Ectodermal cell (in vitro differentiated cells): ENCODE measurements around the gene FGF22.
A peak's percentile ranks its signal among the peaks of the same experiment; 100 is the strongest.
"Not testable (repeated sequence)": the region's sequence is repeated elsewhere in the genome, so short reads cannot be mapped to it uniquely, and the experiment has no call there.

Experiments
- H3K27ac ChIP-seq: 2 replicates; pipeline ENCODE4 v1.7.0; 2013; ENCODE audit warnings: mild to moderate bottlenecking, low read depth, low read length; ENCODE audit not compliant: insufficient read depth, poor library complexity, severe bottlenecking
- H3K27me3 ChIP-seq: 2 replicates; pipeline ENCODE4 v1.7.0; 2013; ENCODE audit warnings: mild to moderate bottlenecking, low read length; ENCODE audit not compliant: insufficient read depth, control insufficient read depth, poor library complexity, severe bottlenecking
- H3K36me3 ChIP-seq: one replicate; pipeline ENCODE4 v1.7.0; 2013; ENCODE audit warnings: low read length; ENCODE audit not compliant: control insufficient read depth, insufficient read depth
- H3K4me1 ChIP-seq: one replicate; pipeline ENCODE4 v1.7.0; 2013; ENCODE audit warnings: low read length; ENCODE audit not compliant: control insufficient read depth, insufficient read depth
- H3K4me3 ChIP-seq: 2 replicates; pipeline ENCODE4 v1.7.0; 2013; ENCODE audit warnings: low read depth, low read length, control low read depth; ENCODE audit not compliant: insufficient read depth
- H3K9me3 ChIP-seq: 2 replicates; pipeline ENCODE4 v1.7.0; 2013; ENCODE audit warnings: mild to moderate bottlenecking, low read length, moderate library complexity; ENCODE audit not compliant: control insufficient read depth
- WGBS, 2 experiments: methylation state at CpG; one replicate each; pipeline ENCODE4 v1.1.7; 2013; ENCODE audit warnings: missing lambda C conversion rate in 2 of 2; 5-methylcytosine and 5-hydroxymethylcytosine counted together

Gene FGF22

GRCh38 chr19:661427-662196, 21.9 kb downstream of the FGF22 start:
- Histone ChIP-seq H3K27ac (no peak overlapping the region), H3K36me3 (no peaks in the 10 kb centered on the region), H3K9me3 (no peaks in the 10 kb centered on the region), H3K4me3 (peak overlapping the region; percentile 81), H3K4me1 (peaks cover 19% of the 10 kb centered on the region), H3K27me3 (no peaks in the 10 kb centered on the region)
- 50 to 55% methylated on average over 31 of the region's 31 CpGs for WGBS, 2 experiments

GRCh38 chr19:662207-662961, 22.7 kb downstream of the FGF22 start:
- Histone ChIP-seq H3K27me3 (no peaks in the 10 kb centered on the region), H3K4me3 (peak overlapping the region; percentile 81), H3K4me1 (peaks cover 19% of the 10 kb centered on the region), H3K9me3 (no peaks in the 10 kb centered on the region), H3K27ac (no peak overlapping the region), H3K36me3 (no peaks in the 10 kb centered on the region)
- WGBS, 2 experiments: 1% methylated on average over 81 of the region's 81 CpGs

GRCh38 chr19:662962-663681, 23.4 kb downstream of the FGF22 start, which contains the start of gene RNF126:
RNF126 (minus strand) TSS chr19:663214; CDS start chr19:663121, 93 bp downstream.
- Histone ChIP-seq H3K36me3 (no peaks in the 10 kb centered on the region), H3K4me1 (peaks cover 19% of the 10 kb centered on the region), H3K4me3 (peak within 1 kb of the TSS; percentile 81), H3K27me3 (no peaks in the 10 kb centered on the region), H3K27ac (no peak within 1 kb of the TSS), H3K9me3 (no peaks in the 10 kb centered on the region)
- WGBS, 2 experiments: 6 to 7% methylated on average over 97 of the region's 97 CpGs

- Histone ChIP-seq H3K4me3 (peak overlapping the region; percentile 39), H3K4me1 (peaks cover 19% of the 10 kb centered on the region), H3K27ac (no peak overlapping the region), H3K36me3 (no peaks in the 10 kb centered on the region), H3K9me3 (no peaks in the 10 kb centered on the region), H3K27me3 (no peaks in the 10 kb centered on the region)
- WGBS, 2 experiments: 87 to 91% methylated on average over 18 of the region's 18 CpGs
Observed at GRCh38 chr19:663682-664117, 24.0 kb downstream of the FGF22 start.

GRCh38 chr19:664913-665443, 25.3 kb downstream of the FGF22 start:
- Histone ChIP-seq H3K4me1 (peaks cover 16% of the 10 kb centered on the region), H3K27me3 (no peaks in the 10 kb centered on the region), H3K36me3 (no peaks in the 10 kb centered on the region), H3K9me3 (no peaks in the 10 kb centered on the region), H3K27ac (no peak overlapping the region), H3K4me3 (no peak overlapping the region)
- WGBS, 2 experiments: 18% methylated on average over 24 of the region's 24 CpGs

- not testable (repeated sequence) for H3K36me3 ChIP-seq, H3K27me3 ChIP-seq, H3K27ac ChIP-seq, H3K4me1 ChIP-seq, H3K9me3 ChIP-seq, H3K4me3 ChIP-seq
- WGBS, 2 experiments: 88 to 89% methylated on average over 38 of the region's 38 CpGs
Observed at GRCh38 chr19:666985-667573, 27.4 kb downstream of the FGF22 start.

- 81 to 85% methylated on average over 11 to 12 of the region's 12 CpGs for WGBS, 2 experiments
- not testable (repeated sequence) for H3K9me3 ChIP-seq, H3K4me1 ChIP-seq, H3K36me3 ChIP-seq, H3K27me3 ChIP-seq, H3K27ac ChIP-seq, H3K4me3 ChIP-seq
Observed at GRCh38 chr19:668675-669434, 29.2 kb downstream of the FGF22 start.

GRCh38 chr19:670609-671075, 31.0 kb downstream of the FGF22 start:
- no peak overlapping the region for H3K27ac ChIP-seq
- 70 to 71% methylated on average over 9 of the region's 9 CpGs for WGBS, 2 experiments
- H3K9me3 ChIP-seq: no peaks in the 10 kb centered on the region
- H3K36me3 ChIP-seq: no peaks in the 10 kb centered on the region
- H3K4me3 ChIP-seq: no peak overlapping the region
- peaks cover 15% of the 10 kb centered on the region for H3K27me3 ChIP-seq
- H3K4me1 ChIP-seq: no peaks in the 10 kb centered on the region
